Stomach (tissue), 9 donors: ENCODE results near the gene BSPRY. TPM values are rescaled to one million over a fixed set of nuclear protein-coding genes. Genes with fewer than 3 reads are reported as not detected.
"Not testable (repeated sequence)": the region's sequence is repeated elsewhere in the genome, so short reads cannot be mapped to it uniquely, and the experiment has no call there.

Experiments
- DNase-seq, 2 donors: peaks; one replicate each; pipeline versions ENCODE4 v3.0.0 to v3.0.0-alpha.2; 2013 to 2019
- H3K27ac ChIP-seq, 5 donors: fragments of 200-600 bp in 4 of 5; sonication (generic) in 4 of 5; one replicate each; pipeline ENCODE4 v1.5.1; 2013 to 2019; ENCODE audit warnings: mild to moderate bottlenecking in 1 of 5, moderate library complexity in 1 of 5
- H3K27me3 ChIP-seq, 3 donors: fragments of 200-600 bp; sonication (generic); one replicate each; pipeline ENCODE4 v1.5.1; 2017 to 2019; ENCODE audit warnings: mixed run types in 1 of 3
- H3K36me3 ChIP-seq, 4 donors: fragments of 200-600 bp; sonication (generic); 1 replicate in 3 of 4; 2 replicates in 1 of 4; pipeline ENCODE4 v1.5.1; 2016 to 2019
- H3K4me1 ChIP-seq, 4 donors: fragments of 200-600 bp; sonication (generic); one replicate each; pipeline ENCODE4 v1.5.1; 2016 to 2019
- H3K4me3 ChIP-seq, 4 donors: fragments of 200-600 bp; sonication (generic) in 3 of 4; one replicate each; pipeline ENCODE4 v1.5.1; 2016 to 2019; ENCODE audit warnings: mild to moderate bottlenecking in 1 of 4
- H3K9me3 ChIP-seq, 4 donors: fragments of 200-600 bp; sonication (generic); one replicate each; pipeline ENCODE4 v1.5.1; 2016 to 2019
- EP300 ChIP-seq: sonication (generic); formaldehyde crosslinking; IDR thresholded peaks from one replicate; pipeline ENCODE4 v1.6.1; 2017; ENCODE audit warnings: antibody characterized with exemption
- POLR2A ChIP-seq, 4 donors: fragments of 450-650 bp; IDR thresholded peaks; one replicate each; pipeline ENCODE4 v1.6.1; 2016; ENCODE audit warnings: antibody characterized with exemption in 4 of 4, control low read depth in 2 of 4, mild to moderate bottlenecking in 1 of 4, moderate library complexity in 1 of 4
- POLR2AphosphoS5 ChIP-seq, 3 donors: sonication (generic); formaldehyde crosslinking; IDR thresholded peaks; one replicate each; pipeline ENCODE4 v1.6.1; 2016; ENCODE audit warnings: antibody characterized with exemption in 3 of 3
- WGBS, 5 donors: extraction: QIAGEN DNeasy Blood & Tissue Kit in 3 of 5; methylation state at CpG; one replicate each; pipeline versions ENCODE4 v1.1.5 to v1.1.7; 2013 to 2018; 5-methylcytosine and 5-hydroxymethylcytosine counted together
- intact Hi-C: fragments of 100-400 bp; cut with DNase I; formaldehyde crosslinking; loops from one replicate; pipeline ENCODE4 v1.15.1; 2023; ENCODE audit warnings: low total_unique reads
- polyA plus RNA-seq, 3 donors: library from polyadenylated mRNA; stranded (reverse); fragments of 200-250 nt; gene quantifications; one replicate each; pipeline ENCODE4 v1.2.3, GENCODE V29; 2013
- total RNA-seq, 5 donors: library from RNA; depleted of rRNA; stranded (reverse); fragments of >200 nt; gene quantifications; one replicate each; pipeline versions ENCODE4 v1.1.0 to v1.2.3, GENCODE V29; 2014 to 2016
- TF ChIP-seq, protein P1 (sequence below), 7 experiments: fragments of 450-650 bp in 4 of 7; fragments of 200-600 bp in 3 of 7; sonication (generic) in 3 of 7; IDR thresholded peaks; one replicate each; pipeline ENCODE4 v1.5.1; 2016 to 2019; ENCODE audit warnings: antibody characterized with exemption in 7 of 7, control low read depth in 2 of 7, mild to moderate bottlenecking in 1 of 7
- donor health status: healthy with polysubstance abuse.
- donor health status: Bipolar disorder and iron deficiency.
- donor health status: healthy.

The BSPRY gene
- total and polyA plus RNA-seq, 8 donors = 2.2 to 60.3 (median 20.0) TPM

DNA sequence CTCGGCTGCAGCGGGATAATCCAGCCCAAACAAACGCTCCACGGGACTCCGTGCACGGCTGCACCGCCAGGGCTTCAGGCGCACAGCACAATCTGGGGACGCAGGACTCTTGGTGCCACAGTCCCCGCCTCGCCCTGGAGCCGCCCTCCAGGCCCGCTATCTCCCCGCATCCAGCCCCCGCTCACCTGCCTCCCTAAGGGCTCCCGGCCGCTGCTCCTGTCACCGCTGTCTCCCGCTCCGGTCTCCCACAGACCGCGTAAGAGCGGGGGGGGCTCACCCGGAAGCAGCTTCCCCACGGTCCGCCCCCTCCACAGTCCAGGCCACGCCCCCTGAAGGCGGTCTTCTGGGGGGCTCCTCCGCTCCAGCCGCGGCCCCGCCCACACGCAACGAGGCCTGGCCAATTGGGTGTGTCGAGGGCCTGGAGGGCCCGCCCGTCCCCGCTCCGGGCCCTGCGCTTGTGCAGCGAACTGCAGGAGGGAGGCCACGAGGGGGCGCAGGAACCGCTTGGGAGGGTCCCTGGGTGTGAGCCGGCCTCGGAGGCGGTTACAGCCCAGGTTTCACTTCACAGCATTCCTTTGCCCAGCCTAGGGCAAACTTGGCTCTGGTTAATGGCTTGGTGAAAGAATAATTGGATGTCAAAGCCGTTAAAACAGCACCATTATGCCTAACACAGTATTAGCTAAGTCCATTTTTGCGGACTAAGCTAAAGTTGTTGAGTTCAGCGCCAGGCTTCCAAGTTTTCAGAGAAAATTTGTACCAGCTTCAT is 51.9 kb downstream of the BSPRY start, which contains the start of gene ALAD:
Gene ALAD (minus strand): TSS at position 258 of the 766 bp plus-strand sequence. CDS start 7,725 bp downstream, outside the sequence.
- intact Hi-C loops = no loop called here

DNA sequence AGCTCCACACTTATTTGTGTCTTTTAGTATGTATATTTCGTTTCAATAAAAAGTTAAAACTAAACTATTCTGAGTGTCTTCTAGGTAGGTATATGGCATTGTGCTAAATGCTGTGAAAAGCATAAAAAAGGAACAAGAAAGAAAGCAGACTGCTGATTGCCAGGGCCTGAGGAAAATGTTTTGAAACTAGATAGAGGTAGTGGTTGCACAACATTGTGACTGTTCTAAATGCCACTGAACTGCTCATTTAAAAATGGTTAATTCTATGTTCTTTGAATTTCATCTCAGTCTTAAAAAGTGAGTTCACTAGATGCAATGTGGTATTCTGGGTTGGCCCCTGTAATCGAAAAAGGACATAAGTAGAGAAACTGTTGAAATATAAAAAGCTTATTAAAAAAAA is 54.3 kb downstream of the BSPRY start:
- Histone ChIP-seq H3K27me3 (no peaks in the 10 kb centered on the region), H3K9me3 (no peaks in the 10 kb centered on the region), H3K4me1 (peaks cover 20 to 52% (median 38%) of the 10 kb centered on the region in 4 donors), H3K36me3 (peaks cover 5 to 17% (median 14%) of the 10 kb centered on the region in 4 donors), H3K4me3 (no peak overlapping the region), H3K27ac (no peak overlapping the region)
- DNase-seq = no peak
- TF ChIP-seq POLR2A (IDR thresholded peaks at IDR 0.05) = no peak
- no peak for TF ChIP-seq EP300
- TF ChIP-seq POLR2AphosphoS5 (IDR thresholded peaks at IDR 0.05) = no peak
- TF ChIP-seq, protein P1, sequence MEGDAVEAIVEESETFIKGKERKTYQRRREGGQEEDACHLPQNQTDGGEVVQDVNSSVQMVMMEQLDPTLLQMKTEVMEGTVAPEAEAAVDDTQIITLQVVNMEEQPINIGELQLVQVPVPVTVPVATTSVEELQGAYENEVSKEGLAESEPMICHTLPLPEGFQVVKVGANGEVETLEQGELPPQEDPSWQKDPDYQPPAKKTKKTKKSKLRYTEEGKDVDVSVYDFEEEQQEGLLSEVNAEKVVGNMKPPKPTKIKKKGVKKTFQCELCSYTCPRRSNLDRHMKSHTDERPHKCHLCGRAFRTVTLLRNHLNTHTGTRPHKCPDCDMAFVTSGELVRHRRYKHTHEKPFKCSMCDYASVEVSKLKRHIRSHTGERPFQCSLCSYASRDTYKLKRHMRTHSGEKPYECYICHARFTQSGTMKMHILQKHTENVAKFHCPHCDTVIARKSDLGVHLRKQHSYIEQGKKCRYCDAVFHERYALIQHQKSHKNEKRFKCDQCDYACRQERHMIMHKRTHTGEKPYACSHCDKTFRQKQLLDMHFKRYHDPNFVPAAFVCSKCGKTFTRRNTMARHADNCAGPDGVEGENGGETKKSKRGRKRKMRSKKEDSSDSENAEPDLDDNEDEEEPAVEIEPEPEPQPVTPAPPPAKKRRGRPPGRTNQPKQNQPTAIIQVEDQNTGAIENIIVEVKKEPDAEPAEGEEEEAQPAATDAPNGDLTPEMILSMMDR (IDR thresholded peaks at IDR 0.05) = no peak
- WGBS, 5 donors = 73 to 82% (median 81%) methylated on average over 2 of the region's 2 CpGs
- intact Hi-C loops = no loop called here

More for the DNA sequence above, 51.9 kb downstream of the BSPRY start, which contains the start of gene ALAD:
- peaks cover 28 to 54% (median 50%) of the 10 kb centered on the region in 4 donors for H3K4me1 ChIP-seq
- no peaks in the 10 kb centered on the region for H3K9me3 ChIP-seq
- peak within 1 kb of the TSS; percentile 87 to 94 (median 91) for H3K4me3 ChIP-seq
- peak; percentile 100 for DNase-seq
- H3K27ac ChIP-seq = peak within 1 kb of the TSS; percentile 81 to 94 (median 86)
- H3K36me3 ChIP-seq = no peaks in the 10 kb centered on the region
- WGBS, 5 donors = 2 to 7% (median 2%) methylated on average over 12 to 50 of the region's 50 CpGs
- H3K27me3 ChIP-seq = no peaks in the 10 kb centered on the region
- TF ChIP-seq POLR2A (IDR thresholded peaks at IDR 0.05) = peak in 1 of 4 donors; percentile 47
- peak; percentile 31 to 93 (median 76) for TF ChIP-seq POLR2AphosphoS5 (IDR thresholded peaks at IDR 0.05)
- no peak for TF ChIP-seq EP300
- TF ChIP-seq, protein P1 (IDR thresholded peaks at IDR 0.05) = peak in 6 of 7 experiments; percentile 7 to 96 (median 94)

DNA sequence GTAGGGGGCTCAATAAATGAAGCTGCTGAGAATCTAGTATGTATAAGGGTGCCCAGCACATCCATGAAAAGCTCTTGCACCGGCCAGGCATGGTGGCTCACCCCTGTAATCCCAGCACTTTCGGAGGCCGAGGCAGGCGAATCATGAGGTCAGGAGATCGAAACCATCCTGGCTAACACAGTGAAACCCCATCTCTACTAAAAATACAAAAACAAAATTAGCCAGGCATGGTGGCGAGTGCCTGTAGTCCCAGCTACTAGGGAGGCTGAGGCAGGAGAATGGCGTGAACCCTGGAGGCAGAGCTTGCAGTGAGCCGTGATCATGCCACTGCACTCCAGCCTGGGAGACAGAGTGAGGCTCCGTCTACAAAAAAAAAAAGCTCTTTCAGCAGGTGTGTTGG is 57.0 kb downstream of the BSPRY start:
- Histone ChIP-seq H3K27ac (peak overlapping the region in 3 of 5 donors; percentile 17 to 45 (median 41)), H3K36me3 (peaks cover 9 to 21% (median 19%) of the 10 kb centered on the region in 4 donors), H3K4me1 (peaks cover 6 to 45% (median 33%) of the 10 kb centered on the region in 4 donors)
- H3K27me3 ChIP-seq, DNase-seq, intact Hi-C loops, H3K9me3 ChIP-seq, H3K4me3 ChIP-seq: not testable (repeated sequence)
- WGBS, 5 donors = 83 to 89% (median 87%) methylated on average over 9 of the region's 9 CpGs

DNA sequence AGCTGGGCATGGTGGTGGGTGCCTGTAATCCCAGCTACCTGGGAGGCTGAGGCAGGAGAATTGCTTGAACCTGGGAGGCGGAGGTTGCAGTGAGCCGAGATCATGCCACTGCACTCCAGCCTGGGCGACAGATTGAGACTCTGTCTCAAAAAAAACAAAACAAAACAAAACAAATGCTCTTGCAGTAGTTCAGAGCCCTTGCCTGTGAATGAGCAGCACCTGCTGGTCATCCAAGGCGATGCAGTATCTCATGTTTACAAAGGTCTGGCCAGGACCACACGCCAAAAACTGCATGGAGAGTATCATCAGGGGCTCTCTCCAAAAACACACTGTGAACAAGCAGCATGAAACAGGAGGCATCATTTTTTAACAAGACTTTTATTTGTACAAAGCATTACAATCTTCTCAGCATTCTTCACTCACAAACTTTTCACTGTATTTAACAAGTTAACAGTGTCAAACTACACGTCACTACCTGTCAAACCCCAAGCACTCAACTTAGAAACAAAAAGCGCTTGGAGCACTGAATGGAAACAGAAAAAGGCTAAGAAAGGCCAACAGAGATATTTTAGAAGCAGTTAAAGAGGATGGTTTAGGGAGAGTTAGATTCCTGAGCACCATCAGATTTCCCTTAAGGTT is 57.7 kb downstream of the BSPRY start:
- DNase-seq = peak; percentile 75 to 90
- WGBS, 5 donors = 19 to 37% (median 25%) methylated on average over 7 of the region's 7 CpGs
- peak overlapping the region in 2 of 5 donors; percentile 41 to 45 for H3K27ac ChIP-seq
- TF ChIP-seq, protein P1 (IDR thresholded peaks at IDR 0.05) = peak in 5 of 7 experiments; percentile 69 to 87 (median 77)
- TF ChIP-seq POLR2AphosphoS5 (IDR thresholded peaks at IDR 0.05) = peak in 1 of 3 donors; percentile 64
- H3K27me3 ChIP-seq, H3K9me3 ChIP-seq, intact Hi-C loops, H3K4me3 ChIP-seq: not testable (repeated sequence)
- peaks cover 6 to 44% (median 33%) of the 10 kb centered on the region in 4 donors for H3K4me1 ChIP-seq
- peaks cover 9 to 21% (median 19%) of the 10 kb centered on the region in 4 donors for H3K36me3 ChIP-seq
